HepG2 (cell line): Measurements from ENCODE around the gene RAPGEF2. TPM values are rescaled to one million over a fixed set of nuclear protein-coding genes. Genes with fewer than 3 reads are reported as not detected.

Source experiments
- ATAC-seq: fragments of 200-7000 bp; cut with Tn5 transposase; 3 replicates; pipeline ENCODE4 v1.9.1; 2020; ENCODE audit warnings: mild to moderate bottlenecking, moderate library complexity
- BruUV-seq: library from RNA; stranded (reverse); fragments of 400-500 nt; replicated peaks from 2 replicates; lab custom pipeline; 2021; lab: Mats Ljungman, UMichigan
- CTCF ChIA-PET: fragments of 300-600 bp; formaldehyde crosslinking; extraction: SDS; loops from one replicate; lab custom pipeline; 2021; ENCODE audit warnings: low total read pairs, inconsistent platforms, low intra/inter-chr PET ratio; lab: Yijun Ruan, JAX
- POLR2A ChIA-PET: fragments of 350-600 bp; sonication (Branson Sonifier 250); formaldehyde crosslinking; loops from one replicate; lab custom pipeline; 2020; ENCODE audit warnings: antibody characterized with exemption, inconsistent platforms; lab: Yijun Ruan, JAX
- DNase-seq: peaks from one replicate; pipeline ENCODE4 v3.0.0-alpha.2; 2015; ENCODE audit warnings: low spot score
- FAIRE-seq: peaks from 3 replicates; lab custom pipeline; 2011; peaks lifted over from hg19 to GRCh38; lab: Jason Lieb, UNC
- H2AFZ ChIP-seq: one replicate; pipeline ENCODE4 v1.6.1; 2011; ENCODE audit warnings: low read length, inconsistent platforms
- H3K27ac ChIP-seq: fragments of 300-600 bp; 3 replicates; pipeline ENCODE4 v1.8.0; 2011; ENCODE audit warnings: mixed run types, mild to moderate bottlenecking, mixed read lengths, low read length, inconsistent platforms; ENCODE audit not compliant: insufficient read depth; ENCODE audit errors: extremely low read length
- H3K27me3 ChIP-seq, 2 experiments: fragments of 200-600 bp in 1 of 2; 2 replicates in 1 of 2; 3 replicates in 1 of 2; pipeline versions ENCODE4 v1.6.0 to v1.8.0; 2011; ENCODE audit warnings: low read length in 2 of 2, mild to moderate bottlenecking in 2 of 2, moderate library complexity in 2 of 2, inconsistent platforms in 1 of 2; ENCODE audit not compliant: insufficient read depth in 2 of 2, control insufficient read depth in 1 of 2
- H3K36me3 ChIP-seq, 2 experiments: fragments of 200-600 bp in 1 of 2; replicated peaks in 1 of 2; 2 replicates in 1 of 2; 3 replicates in 1 of 2; pipeline versions ENCODE4 v1.5.1 to v1.8.0; 2011; ENCODE audit warnings: low read length in 2 of 2, inconsistent platforms in 1 of 2; ENCODE audit not compliant: insufficient read depth in 2 of 2, control insufficient read depth in 1 of 2
- H3K4me1 ChIP-seq: 2 replicates; pipeline ENCODE4 v1.5.1; 2012; ENCODE audit warnings: low read length, inconsistent platforms; ENCODE audit not compliant: insufficient read depth
- H3K4me2 ChIP-seq: 2 replicates; pipeline ENCODE4 v1.6.0; 2011; ENCODE audit warnings: low read depth, low read length, inconsistent platforms
- H3K4me3 ChIP-seq, 3 experiments: fragments of 200-600 bp in 1 of 3; sonication (generic), shearing (Covaris generic) in 1 of 3; replicated peaks in 1 of 3; 2 replicates each; pipeline ENCODE4 v1.5.1; 2011 to 2016; ENCODE audit warnings: low read length in 3 of 3, inconsistent platforms in 2 of 3, low read depth in 2 of 3, mild to moderate bottlenecking in 2 of 3, control low read depth in 1 of 3, mixed read lengths in 1 of 3; ENCODE audit not compliant: insufficient read depth in 1 of 3
- H3K79me2 ChIP-seq: one replicate; pipeline ENCODE4 v1.6.1; 2011; ENCODE audit warnings: low read length, inconsistent platforms; ENCODE audit not compliant: insufficient read depth
- H3K9ac ChIP-seq: 2 replicates; pipeline ENCODE4 v1.6.0; 2011; ENCODE audit warnings: mild to moderate bottlenecking, low read depth, low read length, inconsistent platforms; ENCODE audit not compliant: insufficient read depth
- H3K9me3 ChIP-seq: 2 replicates; pipeline ENCODE4 v1.5.1; 2012; ENCODE audit warnings: mild to moderate bottlenecking, low read length
- H4K20me1 ChIP-seq: 2 replicates; pipeline ENCODE4 v1.6.0; 2011; ENCODE audit warnings: inconsistent platforms, mild to moderate bottlenecking, low read length, moderate library complexity; ENCODE audit not compliant: insufficient read depth
- CBX1 ChIP-seq: IDR thresholded peaks from one replicate; pipeline ENCODE4 v1.6.1; 2016; ENCODE audit warnings: antibody characterized with exemption, low read depth
- FOXA1 ChIP-seq, 2 experiments: fragments of 450-650 bp in 1 of 2; sonication (generic) in 1 of 2; formaldehyde crosslinking in 1 of 2; IDR thresholded peaks; 2 replicates each; pipeline versions ENCODE4 v1.4.0 to v1.6.1; 2016 to 2020; ENCODE audit warnings: missing genetic modification reagents in 1 of 2
- HOXA5 ChIP-seq: sonication (generic); formaldehyde crosslinking; IDR thresholded peaks from 2 replicates; pipeline ENCODE4 v1.4.0; 2020; ENCODE audit warnings: missing genetic modification reagents
- LBX2 ChIP-seq: sonication (generic); formaldehyde crosslinking; IDR thresholded peaks from 2 replicates; pipeline ENCODE4 v1.5.0; 2020; ENCODE audit warnings: missing genetic modification reagents, mild to moderate bottlenecking, borderline replicate concordance
- NCOA1 ChIP-seq: sonication (generic); formaldehyde crosslinking; IDR thresholded peaks from 2 replicates; pipeline ENCODE4 v1.9.0; 2021; ENCODE audit warnings: missing genetic modification reagents
- ZFP36L2 ChIP-seq: sonication (generic); formaldehyde crosslinking; IDR thresholded peaks from 2 replicates; pipeline ENCODE4 v1.4.0; 2020; ENCODE audit warnings: missing genetic modification reagents
- WGBS: methylation state at CpG from one replicate; pipeline ENCODE4 v1.1.6; 2017; ENCODE audit warnings: low lambda C conversion rate; 5-methylcytosine and 5-hydroxymethylcytosine counted together
- in situ Hi-C: cut with HindIII; loops from 2 replicates; pipeline ENCODE4 v1.10.0; 2017; ENCODE audit warnings: low pct_unique_long_range_greater_than_20kb; ENCODE audit not compliant: extremely low pct_ligation_motif_present
- intact Hi-C: fragments of 100-400 bp; cut with micrococcal nuclease; formaldehyde crosslinking; loops from one replicate; pipeline ENCODE4 v1.10.0; 2022; ENCODE audit not compliant: unreplicated experiment
- polyA plus RNA-seq, 8 experiments: library from polyadenylated mRNA; depleted of rRNA in 3 of 8; stranded (reverse) in 7 of 8; unstranded in 1 of 8; fragments of >200 nt; fragmentation: Illumina TruSeq in 4 of 8; extraction: Trizol in 4 of 8; gene quantifications; 2 replicates each; pipeline versions ENCODE4 v1.2.1 to v1.2.3, GENCODE V29; 2011 to 2016; ENCODE audit warnings: low read depth in 4 of 8, missing spikeins in 1 of 8, mixed read lengths in 1 of 8; ENCODE audit not compliant: insufficient read depth in 1 of 8
- total RNA-seq, 5 experiments: library from RNA; depleted of rRNA; stranded (reverse); fragments of >200 nt; fragmentation: Illumina TruSeq; extraction: Trizol; gene quantifications; 2 replicates each; pipeline ENCODE4 v1.2.3, GENCODE V29; 2016; ENCODE audit warnings: low read depth in 1 of 5
- TF ChIP-seq, protein P1 (sequence below): sonication (generic); formaldehyde crosslinking; IDR thresholded peaks from 2 replicates; pipeline ENCODE4 v1.4.0; 2020; ENCODE audit warnings: missing genetic modification reagents
- TF ChIP-seq, protein P2 (sequence below): sonication (generic); formaldehyde crosslinking; IDR thresholded peaks from 2 replicates; pipeline ENCODE4 v1.9.0; 2021; ENCODE audit warnings: mild to moderate bottlenecking, missing genetic modification reagents

Gene RAPGEF2
- total and polyA plus RNA-seq, 2 of the 13 experiments (the other 11 are each of a cell fraction or from before 2014, with no cell fraction given): 19.2 to 23.0 TPM

- TF ChIP-seq, protein P1, sequence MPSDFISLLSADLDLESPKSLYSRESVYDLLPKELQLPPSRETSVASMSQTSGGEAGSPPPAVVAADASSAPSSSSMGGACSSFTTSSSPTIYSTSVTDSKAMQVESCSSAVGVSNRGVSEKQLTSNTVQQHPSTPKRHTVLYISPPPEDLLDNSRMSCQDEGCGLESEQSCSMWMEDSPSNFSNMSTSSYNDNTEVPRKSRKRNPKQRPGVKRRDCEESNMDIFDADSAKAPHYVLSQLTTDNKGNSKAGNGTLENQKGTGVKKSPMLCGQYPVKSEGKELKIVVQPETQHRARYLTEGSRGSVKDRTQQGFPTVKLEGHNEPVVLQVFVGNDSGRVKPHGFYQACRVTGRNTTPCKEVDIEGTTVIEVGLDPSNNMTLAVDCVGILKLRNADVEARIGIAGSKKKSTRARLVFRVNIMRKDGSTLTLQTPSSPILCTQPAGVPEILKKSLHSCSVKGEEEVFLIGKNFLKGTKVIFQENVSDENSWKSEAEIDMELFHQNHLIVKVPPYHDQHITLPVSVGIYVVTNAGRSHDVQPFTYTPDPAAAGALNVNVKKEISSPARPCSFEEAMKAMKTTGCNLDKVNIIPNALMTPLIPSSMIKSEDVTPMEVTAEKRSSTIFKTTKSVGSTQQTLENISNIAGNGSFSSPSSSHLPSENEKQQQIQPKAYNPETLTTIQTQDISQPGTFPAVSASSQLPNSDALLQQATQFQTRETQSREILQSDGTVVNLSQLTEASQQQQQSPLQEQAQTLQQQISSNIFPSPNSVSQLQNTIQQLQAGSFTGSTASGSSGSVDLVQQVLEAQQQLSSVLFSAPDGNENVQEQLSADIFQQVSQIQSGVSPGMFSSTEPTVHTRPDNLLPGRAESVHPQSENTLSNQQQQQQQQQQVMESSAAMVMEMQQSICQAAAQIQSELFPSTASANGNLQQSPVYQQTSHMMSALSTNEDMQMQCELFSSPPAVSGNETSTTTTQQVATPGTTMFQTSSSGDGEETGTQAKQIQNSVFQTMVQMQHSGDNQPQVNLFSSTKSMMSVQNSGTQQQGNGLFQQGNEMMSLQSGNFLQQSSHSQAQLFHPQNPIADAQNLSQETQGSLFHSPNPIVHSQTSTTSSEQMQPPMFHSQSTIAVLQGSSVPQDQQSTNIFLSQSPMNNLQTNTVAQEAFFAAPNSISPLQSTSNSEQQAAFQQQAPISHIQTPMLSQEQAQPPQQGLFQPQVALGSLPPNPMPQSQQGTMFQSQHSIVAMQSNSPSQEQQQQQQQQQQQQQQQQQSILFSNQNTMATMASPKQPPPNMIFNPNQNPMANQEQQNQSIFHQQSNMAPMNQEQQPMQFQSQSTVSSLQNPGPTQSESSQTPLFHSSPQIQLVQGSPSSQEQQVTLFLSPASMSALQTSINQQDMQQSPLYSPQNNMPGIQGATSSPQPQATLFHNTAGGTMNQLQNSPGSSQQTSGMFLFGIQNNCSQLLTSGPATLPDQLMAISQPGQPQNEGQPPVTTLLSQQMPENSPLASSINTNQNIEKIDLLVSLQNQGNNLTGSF (CRISPR knock-in tag): no peak
- TF ChIP-seq ZFP36L2 (CRISPR knock-in tag) (no peak), HOXA5 (CRISPR knock-in tag) (no peak), CBX1 (no peak), LBX2 (CRISPR knock-in tag) (no peak)
These were observed 92.5 kb downstream of the RAPGEF2 start (continued) for GRCh38 chr4:159195361-159195769.

DNA sequence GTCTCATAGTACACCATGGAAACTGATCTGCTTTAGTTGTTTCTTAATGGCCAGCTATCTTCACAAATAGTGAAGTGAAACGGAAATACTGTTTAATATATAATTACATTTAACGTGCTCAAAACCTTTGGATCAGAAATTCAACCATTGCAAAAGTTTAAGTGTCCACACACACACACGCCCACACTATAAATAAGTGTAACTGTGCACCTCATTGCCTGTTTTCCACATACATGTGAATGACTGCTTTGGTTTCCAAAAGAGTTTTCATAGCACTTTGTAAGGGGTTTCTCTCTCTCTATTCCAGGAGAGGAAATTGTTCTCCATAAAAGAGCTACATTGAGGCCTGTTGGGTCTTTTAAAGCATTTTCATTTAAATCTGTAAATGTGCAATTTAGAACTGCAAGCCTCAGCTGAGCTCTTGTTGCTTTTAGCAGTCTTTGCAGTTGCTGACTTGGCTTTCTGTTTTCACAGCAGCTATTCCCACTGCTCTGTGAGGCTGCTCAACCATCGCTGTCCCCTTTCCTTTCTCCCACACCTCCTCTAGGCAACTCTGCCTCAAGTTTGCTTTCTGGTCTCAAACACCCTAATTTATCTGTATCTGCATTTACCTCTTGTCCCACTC, 94.5 kb downstream of the RAPGEF2 start:
- CTCF ChIA-PET: no interaction called here
- FAIRE-seq: no peak
- in situ Hi-C loops (no loop called here), intact Hi-C loops (no loop called here)
- BruUV-seq: no TSS peak
- Histone ChIP-seq H3K9ac (no peak overlapping the region), H3K79me2 (no peaks in the 10 kb centered on the region), H3K4me1 (no peaks in the 10 kb centered on the region), H3K4me2 (no peak overlapping the region), H3K4me3 (no peak overlapping the region), H4K20me1 (no peaks in the 10 kb centered on the region), H2AFZ (no peak overlapping the region), H3K27me3 (no peaks in the 10 kb centered on the region), H3K36me3 (peaks cover 1 to 6% of the 10 kb centered on the region in 2 experiments; a peak in 2 of 5 replicates), H3K9me3 (no peaks in the 10 kb centered on the region), H3K27ac (no peak overlapping the region)
- POLR2A ChIA-PET: no interaction called here
- no peak for DNase-seq
- no peak for ATAC-seq
- WGBS: 97% methylated on average over 4 of the region's 4 CpGs
- TF ChIP-seq, protein P2, sequence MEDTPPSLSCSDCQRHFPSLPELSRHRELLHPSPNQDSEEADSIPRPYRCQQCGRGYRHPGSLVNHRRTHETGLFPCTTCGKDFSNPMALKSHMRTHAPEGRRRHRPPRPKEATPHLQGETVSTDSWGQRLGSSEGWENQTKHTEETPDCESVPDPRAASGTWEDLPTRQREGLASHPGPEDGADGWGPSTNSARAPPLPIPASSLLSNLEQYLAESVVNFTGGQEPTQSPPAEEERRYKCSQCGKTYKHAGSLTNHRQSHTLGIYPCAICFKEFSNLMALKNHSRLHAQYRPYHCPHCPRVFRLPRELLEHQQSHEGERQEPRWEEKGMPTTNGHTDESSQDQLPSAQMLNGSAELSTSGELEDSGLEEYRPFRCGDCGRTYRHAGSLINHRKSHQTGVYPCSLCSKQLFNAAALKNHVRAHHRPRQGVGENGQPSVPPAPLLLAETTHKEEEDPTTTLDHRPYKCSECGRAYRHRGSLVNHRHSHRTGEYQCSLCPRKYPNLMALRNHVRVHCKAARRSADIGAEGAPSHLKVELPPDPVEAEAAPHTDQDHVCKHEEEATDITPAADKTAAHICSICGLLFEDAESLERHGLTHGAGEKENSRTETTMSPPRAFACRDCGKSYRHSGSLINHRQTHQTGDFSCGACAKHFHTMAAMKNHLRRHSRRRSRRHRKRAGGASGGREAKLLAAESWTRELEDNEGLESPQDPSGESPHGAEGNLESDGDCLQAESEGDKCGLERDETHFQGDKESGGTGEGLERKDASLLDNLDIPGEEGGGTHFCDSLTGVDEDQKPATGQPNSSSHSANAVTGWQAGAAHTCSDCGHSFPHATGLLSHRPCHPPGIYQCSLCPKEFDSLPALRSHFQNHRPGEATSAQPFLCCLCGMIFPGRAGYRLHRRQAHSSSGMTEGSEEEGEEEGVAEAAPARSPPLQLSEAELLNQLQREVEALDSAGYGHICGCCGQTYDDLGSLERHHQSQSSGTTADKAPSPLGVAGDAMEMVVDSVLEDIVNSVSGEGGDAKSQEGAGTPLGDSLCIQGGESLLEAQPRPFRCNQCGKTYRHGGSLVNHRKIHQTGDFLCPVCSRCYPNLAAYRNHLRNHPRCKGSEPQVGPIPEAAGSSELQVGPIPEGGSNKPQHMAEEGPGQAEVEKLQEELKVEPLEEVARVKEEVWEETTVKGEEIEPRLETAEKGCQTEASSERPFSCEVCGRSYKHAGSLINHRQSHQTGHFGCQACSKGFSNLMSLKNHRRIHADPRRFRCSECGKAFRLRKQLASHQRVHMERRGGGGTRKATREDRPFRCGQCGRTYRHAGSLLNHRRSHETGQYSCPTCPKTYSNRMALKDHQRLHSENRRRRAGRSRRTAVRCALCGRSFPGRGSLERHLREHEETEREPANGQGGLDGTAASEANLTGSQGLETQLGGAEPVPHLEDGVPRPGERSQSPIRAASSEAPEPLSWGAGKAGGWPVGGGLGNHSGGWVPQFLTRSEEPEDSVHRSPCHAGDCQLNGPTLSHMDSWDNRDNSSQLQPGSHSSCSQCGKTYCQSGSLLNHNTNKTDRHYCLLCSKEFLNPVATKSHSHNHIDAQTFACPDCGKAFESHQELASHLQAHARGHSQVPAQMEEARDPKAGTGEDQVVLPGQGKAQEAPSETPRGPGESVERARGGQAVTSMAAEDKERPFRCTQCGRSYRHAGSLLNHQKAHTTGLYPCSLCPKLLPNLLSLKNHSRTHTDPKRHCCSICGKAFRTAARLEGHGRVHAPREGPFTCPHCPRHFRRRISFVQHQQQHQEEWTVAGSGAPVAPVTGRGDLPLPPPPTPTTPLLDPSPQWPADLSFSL (CRISPR knock-in tag): no peak
- TF ChIP-seq FOXA1 (IDR thresholded peaks at IDR 0.05) (no peak), FOXA1 (CRISPR knock-in tag; IDR thresholded peaks at IDR 0.05) (no peak), NCOA1 (no peak)
